CD4-positive, alpha-beta memory T cell (primary cell): Measurements from ENCODE around the gene USP5. TPM values are rescaled to one million over a fixed set of nuclear protein-coding genes. Genes with fewer than 3 reads are reported as not detected.

ENCODE experiments used
- CTCF ChIA-PET: fragments of 350-600 bp; sonication (Branson Sonifier 250); formaldehyde crosslinking; loops from one replicate; lab custom pipeline; 2021; ENCODE audit warnings: inconsistent platforms; ENCODE audit not compliant: partially characterized antibody; lab: Charles Lee
- POLR2A ChIA-PET: fragments of 350-600 bp; sonication (Branson Sonifier 250); formaldehyde crosslinking; loops from one replicate; lab custom pipeline; 2021; ENCODE audit not compliant: partially characterized antibody; lab: Charles Lee
- DNase-seq, 5 donors: peaks; one replicate each; pipeline versions ENCODE4 v3.0.0 to v3.0.0-alpha.2; 2020 to 2022; ENCODE audit warnings: mixed read lengths in 1 of 5
- H3K27ac ChIP-seq: one replicate; pipeline ENCODE4 v1.7.0; 2013; ENCODE audit warnings: low read depth, low read length
- H3K27me3 ChIP-seq: 2 replicates; pipeline ENCODE4 v1.7.0; 2013; ENCODE audit warnings: mild to moderate bottlenecking, low read length, moderate library complexity; ENCODE audit not compliant: insufficient read depth
- H3K36me3 ChIP-seq: 2 replicates; pipeline ENCODE4 v1.7.0; 2013; ENCODE audit warnings: mild to moderate bottlenecking, low read length, moderate library complexity; ENCODE audit not compliant: insufficient read depth
- H3K4me1 ChIP-seq: 2 replicates; pipeline ENCODE4 v1.7.0; 2013; ENCODE audit warnings: mild to moderate bottlenecking, low read length, moderate library complexity; ENCODE audit not compliant: insufficient read depth
- H3K4me3 ChIP-seq, 2 donors: one replicate each; pipeline ENCODE4 v1.7.0; 2013; ENCODE audit warnings: low read length in 2 of 2, mild to moderate bottlenecking in 1 of 2
- H3K9me3 ChIP-seq, 2 donors: one replicate each; pipeline ENCODE4 v1.7.0; 2013; ENCODE audit warnings: low read length in 2 of 2, control low read depth in 1 of 2; ENCODE audit not compliant: control insufficient read depth in 1 of 2
- H3K27ac Mint-ChIP-seq, 7 donors: one replicate each; pipeline ENCODE4 v1.8.0; 2020 to 2021; ENCODE audit warnings: mixed read lengths in 7 of 7, mild to moderate bottlenecking in 6 of 7, inconsistent platforms in 3 of 7, moderate library complexity in 3 of 7
- H3K27me3 Mint-ChIP-seq, 2 donors: one replicate each; pipeline ENCODE4 v1.8.0; 2020 to 2021; ENCODE audit warnings: mixed read lengths in 2 of 2
- H3K36me3 Mint-ChIP-seq, 2 donors: one replicate each; pipeline ENCODE4 v1.8.0; 2020 to 2021; ENCODE audit warnings: mixed read lengths in 2 of 2, inconsistent platforms in 1 of 2, mild to moderate bottlenecking in 1 of 2
- H3K4me1 Mint-ChIP-seq, 4 donors: one replicate each; pipeline ENCODE4 v1.8.0; 2020 to 2021; ENCODE audit warnings: mixed read lengths in 4 of 4, mild to moderate bottlenecking in 1 of 4
- H3K4me3 Mint-ChIP-seq, 8 donors: one replicate each; pipeline ENCODE4 v1.8.0; 2020 to 2021; ENCODE audit warnings: mixed read lengths in 8 of 8, mild to moderate bottlenecking in 7 of 8, moderate library complexity in 6 of 8, inconsistent platforms in 3 of 8
- H3K9me3 Mint-ChIP-seq, 8 donors: one replicate each; pipeline ENCODE4 v1.8.0; 2020 to 2021; ENCODE audit warnings: mixed read lengths in 8 of 8, mild to moderate bottlenecking in 5 of 8, inconsistent platforms in 3 of 8, moderate library complexity in 1 of 8
- intact Hi-C: fragments of 100-400 bp; cut with micrococcal nuclease; formaldehyde crosslinking; loops from one replicate; pipeline ENCODE4 v1.15.1; 2023
- polyA plus RNA-seq, 2 donors: library from polyadenylated mRNA; unstranded; fragments of 300-500 nt; fragmentation: Illumina TruSeq; gene quantifications; one replicate each; pipeline ENCODE4 v1.2.3, GENCODE V29; 2021
- total RNA-seq, 2 experiments: library from RNA; stranded (reverse); gene quantifications; one replicate each; pipeline ENCODE4 v1.2.3, GENCODE V29; 2021

Gene USP5
- total and polyA plus RNA-seq, 4 experiments from 2014 or later: 53.9 to 73.0 (median 67.2) TPM

DNA sequence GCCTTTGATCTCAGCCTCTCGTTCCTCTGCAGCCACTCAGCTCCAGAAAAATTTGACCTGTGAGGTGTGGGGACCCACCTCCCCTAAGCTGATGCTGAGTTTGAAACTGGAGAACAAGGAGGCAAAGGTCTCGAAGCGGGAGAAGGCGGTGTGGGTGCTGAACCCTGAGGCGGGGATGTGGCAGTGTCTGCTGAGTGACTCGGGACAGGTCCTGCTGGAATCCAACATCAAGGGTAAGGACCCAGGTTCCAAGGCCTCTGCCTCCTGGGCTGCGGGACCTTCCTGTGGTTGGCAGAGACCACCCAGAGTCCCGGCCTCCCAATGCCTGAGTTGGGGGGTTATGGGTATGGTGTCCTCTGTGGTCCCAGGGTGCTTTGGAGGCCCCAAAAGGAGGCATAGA is 34.9 kb upstream of the USP5 start:
- Mint-ChIP-seq H3K4me3 (no peak overlapping the region), H3K27ac (no peak overlapping the region), H3K4me1 (peaks cover 13 to 17% (median 15%) of the 10 kb centered on the region in 4 donors), H3K9me3 (no peaks in the 10 kb centered on the region), H3K36me3 (peaks cover 51 to 61% of the 10 kb centered on the region in 2 donors), H3K27me3 (no peaks in the 10 kb centered on the region)
- no peaks in the 10 kb centered on the region for H3K9me3 ChIP-seq
- no peak overlapping the region for H3K27ac ChIP-seq
- intact Hi-C loops: no loop called here
- H3K36me3 ChIP-seq: peaks cover 60% of the 10 kb centered on the region
- DNase-seq: no peak
- ChIA-PET POLR2A (interaction anchor here (1.2 kb wide), 1 partner anchor 24 kb away, joined by 3 read pairs; no protein-coding TSS in a partner anchor), CTCF (interaction anchor here (1.4 to 1.5 kb wide), 2 partner anchors 9 to 64 kb away, joined by 5 to 7 read pairs; partner anchors contain the start of gene MLF2)
- no peaks in the 10 kb centered on the region for H3K27me3 ChIP-seq
- H3K4me1 ChIP-seq: peaks cover 13% of the 10 kb centered on the region
- no peak overlapping the region for H3K4me3 ChIP-seq

DNA sequence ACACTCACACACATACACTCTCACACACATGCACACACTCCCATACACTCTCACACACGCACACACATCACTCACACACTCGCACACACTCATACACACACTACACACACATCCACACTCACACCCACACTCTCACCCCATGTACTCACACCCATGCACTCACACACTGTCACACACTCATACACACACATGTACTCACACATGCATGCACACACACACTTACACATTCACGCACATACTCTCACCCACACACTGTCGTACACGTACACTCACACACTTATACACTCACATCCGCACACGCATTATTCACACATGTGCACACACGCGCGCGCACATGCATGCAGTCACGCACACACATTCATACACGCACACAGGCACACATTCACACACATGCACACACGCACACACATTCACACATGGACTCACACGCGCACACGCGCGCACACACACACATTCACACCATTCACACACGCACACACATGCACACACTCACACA is 34.2 kb upstream of the USP5 start:
- Mint-ChIP-seq H3K4me3 (peak overlapping the region in 1 of 8 donors; percentile 17), H3K36me3 (peaks cover 51 to 61% of the 10 kb centered on the region in 2 donors), H3K9me3 (no peaks in the 10 kb centered on the region), H3K4me1 (peaks cover 13 to 21% (median 16%) of the 10 kb centered on the region in 4 donors), H3K27me3 (no peaks in the 10 kb centered on the region), H3K27ac (peak overlapping the region in 5 of 7 donors; percentile 1 to 53 (median 7))
- CTCF ChIA-PET: interaction anchor here (1.0 kb wide), 1 partner anchor 19 kb away, joined by 5 read pairs; no protein-coding TSS in a partner anchor
- Histone ChIP-seq H3K36me3 (peaks cover 60% of the 10 kb centered on the region), H3K9me3 (no peaks in the 10 kb centered on the region), H3K4me3 (no peak overlapping the region), H3K27ac (no peak overlapping the region), H3K27me3 (no peaks in the 10 kb centered on the region), H3K4me1 (peaks cover 13% of the 10 kb centered on the region)
- intact Hi-C loops: no loop called here
- DNase-seq: no peak
- POLR2A ChIA-PET: no interaction called here

DNA sequence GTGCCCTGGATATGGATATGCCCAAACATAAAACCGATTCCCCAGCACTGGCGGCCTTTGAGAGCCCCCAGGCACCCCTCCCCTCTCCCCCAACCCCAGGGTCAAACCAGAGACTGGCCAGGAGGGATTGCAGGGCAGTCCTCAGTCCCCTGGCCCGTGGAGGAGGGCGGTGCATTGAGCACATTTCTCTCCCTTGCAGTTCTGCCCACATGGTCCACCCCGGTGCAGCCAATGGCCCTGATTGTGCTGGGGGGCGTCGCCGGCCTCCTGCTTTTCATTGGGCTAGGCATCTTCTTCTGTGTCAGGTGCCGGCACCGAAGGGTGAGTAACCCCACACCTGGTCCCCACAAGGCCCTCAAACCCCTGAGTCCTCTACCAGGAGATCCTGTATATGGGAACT is 33.7 kb upstream of the USP5 start:
- Mint-ChIP-seq H3K4me3 (no peak overlapping the region), H3K27me3 (no peaks in the 10 kb centered on the region), H3K9me3 (no peaks in the 10 kb centered on the region), H3K36me3 (peaks cover 51 to 61% of the 10 kb centered on the region in 2 donors), H3K27ac (peak overlapping the region in 2 of 7 donors; percentile 1 to 13), H3K4me1 (peaks cover 13 to 26% (median 16%) of the 10 kb centered on the region in 4 donors)
- Histone ChIP-seq H3K27me3 (no peaks in the 10 kb centered on the region), H3K9me3 (no peaks in the 10 kb centered on the region), H3K4me3 (no peak overlapping the region), H3K36me3 (peaks cover 60% of the 10 kb centered on the region), H3K4me1 (peaks cover 13% of the 10 kb centered on the region), H3K27ac (no peak overlapping the region)
- intact Hi-C loops: no loop called here
- no peak for DNase-seq
- ChIA-PET CTCF (interaction anchor here (1.0 kb wide), 2 partner anchors 16 to 18 kb away, joined by 4 to 5 read pairs; no protein-coding TSS in a partner anchor), POLR2A (no interaction called here)

DNA sequence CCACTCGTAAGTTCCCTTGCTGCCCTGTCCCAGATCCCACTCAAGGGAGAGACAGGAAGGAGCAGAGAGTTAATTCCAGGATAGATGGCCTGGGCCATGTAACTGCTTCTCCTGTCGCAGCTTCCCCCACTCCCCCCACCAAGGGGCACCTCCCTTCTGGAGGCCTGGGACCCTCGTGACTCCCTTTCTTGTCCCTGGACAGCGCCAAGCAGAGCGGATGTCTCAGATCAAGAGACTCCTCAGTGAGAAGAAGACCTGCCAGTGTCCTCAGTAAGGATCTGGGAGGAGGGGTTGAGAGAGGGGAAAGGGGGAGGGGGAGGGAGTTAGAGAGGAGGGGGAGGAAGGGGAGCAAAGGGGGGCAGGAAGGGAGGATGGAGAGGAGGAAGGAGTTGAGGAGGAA is 33.3 kb upstream of the USP5 start:
- Mint-ChIP-seq H3K27me3 (no peaks in the 10 kb centered on the region), H3K4me3 (no peak overlapping the region), H3K27ac (peak overlapping the region in 1 of 7 donors; percentile 66), H3K4me1 (peaks cover 13 to 27% (median 16%) of the 10 kb centered on the region in 4 donors), H3K36me3 (peaks cover 47 to 57% of the 10 kb centered on the region in 2 donors), H3K9me3 (no peaks in the 10 kb centered on the region)
- Histone ChIP-seq H3K36me3 (peaks cover 60% of the 10 kb centered on the region), H3K9me3 (no peaks in the 10 kb centered on the region), H3K27ac (no peak overlapping the region), H3K4me1 (peaks cover 13% of the 10 kb centered on the region), H3K27me3 (no peaks in the 10 kb centered on the region), H3K4me3 (no peak overlapping the region)
- ChIA-PET POLR2A (no interaction called here), CTCF (interaction anchor here (1.0 to 18.9 kb wide), 4 partner anchors 8 to 36 kb away, joined by 3 to 303 read pairs (median 4); partner anchors contain the start of genes CD4 and LAG3)
- DNase-seq: no peak
- intact Hi-C loops: no loop called here

DNA sequence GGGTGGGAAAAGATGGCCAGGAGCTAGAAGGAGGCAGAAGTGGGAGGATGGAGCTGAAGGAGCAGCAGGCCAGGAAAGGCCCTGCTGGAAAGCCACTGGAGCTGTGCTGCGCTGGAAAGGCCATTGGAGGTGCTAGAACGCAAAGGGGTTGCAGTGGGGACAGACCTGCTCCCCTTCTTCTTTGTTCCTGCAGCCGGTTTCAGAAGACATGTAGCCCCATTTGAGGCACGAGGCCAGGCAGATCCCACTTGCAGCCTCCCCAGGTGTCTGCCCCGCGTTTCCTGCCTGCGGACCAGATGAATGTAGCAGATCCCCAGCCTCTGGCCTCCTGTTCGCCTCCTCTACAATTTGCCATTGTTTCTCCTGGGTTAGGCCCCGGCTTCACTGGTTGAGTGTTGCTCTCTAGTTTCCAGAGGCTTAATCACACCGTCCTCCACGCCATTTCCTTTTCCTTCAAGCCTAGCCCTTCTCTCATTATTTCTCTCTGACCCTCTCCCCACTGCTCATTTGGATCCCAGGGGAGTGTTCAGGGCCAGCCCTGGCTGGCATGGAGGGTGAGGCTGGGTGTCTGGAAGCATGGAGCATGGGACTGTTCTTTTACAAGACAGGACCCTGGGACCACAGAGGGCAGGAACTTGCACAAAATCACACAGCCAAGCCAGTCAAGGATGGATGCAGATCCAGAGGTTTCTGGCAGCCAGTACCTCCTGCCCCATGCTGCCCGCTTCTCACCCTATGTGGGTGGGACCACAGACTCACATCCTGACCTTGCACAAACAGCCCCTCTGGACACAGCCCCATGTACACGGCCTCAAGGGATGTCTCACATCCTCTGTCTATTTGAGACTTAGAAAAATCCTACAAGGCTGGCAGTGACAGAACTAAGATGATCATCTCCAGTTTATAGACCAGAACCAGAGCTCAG is 32.6 kb upstream of the USP5 start:
- intact Hi-C loops: loop anchor here (10.0 kb wide), 1 partner anchor 255 kb away; the partner anchor contains the start of gene NOP2
- ChIA-PET POLR2A (no interaction called here), CTCF (interaction anchor here (1.0 to 18.9 kb wide), 5 partner anchors 9 to 86 kb away, joined by 3 to 303 read pairs (median 5); partner anchors contain the start of genes CD4 and LAG3)
- H3K4me1 Mint-ChIP-seq: peaks cover 13 to 27% (median 16%) of the 10 kb centered on the region in 4 donors
- no peak overlapping the region for H3K4me3 ChIP-seq
- H3K4me1 ChIP-seq: peaks cover 13% of the 10 kb centered on the region
- H3K27ac ChIP-seq: no peak overlapping the region
- peaks cover 56% of the 10 kb centered on the region for H3K36me3 ChIP-seq
- no peak for DNase-seq
- no peaks in the 10 kb centered on the region for H3K27me3 Mint-ChIP-seq
- H3K27me3 ChIP-seq: no peaks in the 10 kb centered on the region
- H3K36me3 Mint-ChIP-seq: peaks cover 40 to 50% of the 10 kb centered on the region in 2 donors
- peak overlapping the region in 2 of 7 donors; percentile 5 to 29 for H3K27ac Mint-ChIP-seq
- H3K4me3 Mint-ChIP-seq: no peak overlapping the region
- H3K9me3 ChIP-seq: no peaks in the 10 kb centered on the region
- H3K9me3 Mint-ChIP-seq: no peaks in the 10 kb centered on the region

DNA sequence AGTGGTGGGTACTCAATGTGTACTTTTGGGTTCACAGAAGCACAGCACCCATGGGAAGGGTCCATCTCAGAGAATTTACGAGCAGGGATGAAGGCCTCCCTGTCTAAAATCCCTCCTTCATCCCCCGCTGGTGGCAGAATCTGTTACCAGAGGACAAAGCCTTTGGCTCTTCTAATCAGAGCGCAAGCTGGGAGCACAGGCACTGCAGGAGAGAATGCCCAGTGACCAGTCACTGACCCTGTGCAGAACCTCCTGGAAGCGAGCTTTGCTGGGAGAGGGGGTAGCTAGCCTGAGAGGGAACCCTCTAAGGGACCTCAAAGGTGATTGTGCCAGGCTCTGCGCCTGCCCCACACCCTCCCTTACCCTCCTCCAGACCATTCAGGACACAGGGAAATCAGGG is 31.8 kb upstream of the USP5 start:
- Mint-ChIP-seq H3K4me1 (peaks cover 13 to 33% (median 16%) of the 10 kb centered on the region in 4 donors), H3K4me3 (no peak overlapping the region), H3K27ac (peak overlapping the region in 1 of 7 donors; percentile 57), H3K27me3 (peaks cover 0 to 6% of the 10 kb centered on the region in 2 donors), H3K36me3 (peaks cover 37 to 42% of the 10 kb centered on the region in 2 donors), H3K9me3 (no peaks in the 10 kb centered on the region)
- Histone ChIP-seq H3K27me3 (no peaks in the 10 kb centered on the region), H3K9me3 (no peaks in the 10 kb centered on the region), H3K4me3 (no peak overlapping the region), H3K27ac (no peak overlapping the region), H3K4me1 (peaks cover 13% of the 10 kb centered on the region), H3K36me3 (peaks cover 48% of the 10 kb centered on the region)
- intact Hi-C loops: loop anchor here (10.0 kb wide), 1 partner anchor 255 kb away; the partner anchor contains the start of gene NOP2
- no peak for DNase-seq
- CTCF ChIA-PET: interaction anchor here (0.6 to 18.9 kb wide), 5 partner anchors 14 to 373 kb away, joined by 3 to 303 read pairs (median 56); partner anchors contain the start of genes CD4, LAG3 and MLF2
- POLR2A ChIA-PET: interaction anchor here (0.7 to 3.1 kb wide), 4 partner anchors 10 to 96 kb away, joined by 4 to 17 read pairs (median 4); partner anchors contain the start of gene COPS7A
